Adrenal gland (tissue), 5 donors: Measurements from ENCODE around the gene NR6A1.

Source experiments
- CTCF ChIP-seq, 6 experiments: fragments of 450-650 bp in 4 of 6; fragments of 200-600 bp in 2 of 6; sonication (generic) in 1 of 6; IDR thresholded peaks; 1 replicate in 5 of 6; 2 replicates in 1 of 6; pipeline versions ENCODE4 v1.5.1 to v1.8.0; 2016 to 2021; ENCODE audit warnings: antibody characterized with exemption in 6 of 6, mild to moderate bottlenecking in 2 of 6, moderate library complexity in 1 of 6
- POLR2A ChIP-seq, 2 donors: fragments of 450-650 bp; IDR thresholded peaks; one replicate each; pipeline ENCODE4 v1.6.1; 2017; ENCODE audit warnings: antibody characterized with exemption in 2 of 2, mild to moderate bottlenecking in 2 of 2, moderate library complexity in 1 of 2
- donor health status: DM: no; HTN: no; CAD: no.

DNA sequence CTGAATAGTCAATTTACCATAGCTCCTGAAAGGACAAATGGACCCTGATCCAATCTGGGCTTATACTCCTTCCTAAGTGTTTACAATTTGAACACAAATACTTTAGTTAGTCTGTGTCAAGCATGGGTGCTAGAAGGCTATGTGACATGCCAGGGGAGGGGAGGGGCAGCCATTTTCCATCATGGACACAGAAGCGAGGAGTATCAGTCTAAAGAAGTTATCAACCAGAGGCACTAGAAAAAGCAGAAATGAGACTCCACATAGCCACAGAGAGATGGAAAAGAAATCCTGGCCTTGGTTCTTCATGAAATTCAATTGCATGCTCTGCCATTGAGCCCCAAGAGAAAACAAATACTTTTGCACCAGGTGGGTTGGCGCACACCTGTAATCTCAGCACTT is 61.8 kb downstream of the NR6A1 start:
- TF ChIP-seq POLR2A (IDR thresholded peaks at IDR 0.05) (no peak), CTCF (IDR thresholded peaks at IDR 0.05) (no peak)
